Measurements from ENCODE around the gene ARID1A.

GRCh38 chr1:26771643-26772321, 76.0 kb downstream of the ARID1A start:
- TF ChIP-seq POLR2A (IDR thresholded peaks at IDR 0.05) = no peak
- no peak for TF ChIP-seq CTCF (IDR thresholded peaks at IDR 0.05)
- peak in 1 of 2 donors; percentile 75 for TF ChIP-seq EP300 (IDR thresholded peaks at IDR 0.05)
